22Rv1 (cell line): Measurements from ENCODE around the gene FARP1.

Source experiments
- H3K27ac ChIP-seq: fragments of 450-650 bp; 2 replicates; pipeline ENCODE4 v1.5.1; 2017
- CTCF ChIP-seq: fragments of 450-650 bp; IDR thresholded peaks from 2 replicates; pipeline ENCODE4 v1.5.1; 2017; ENCODE audit warnings: mild to moderate bottlenecking
- ZFX ChIP-seq: fragments of 450-650 bp; IDR thresholded peaks from 2 replicates; pipeline ENCODE4 v1.6.1; 2017; ENCODE audit warnings: antibody characterized with exemption, borderline replicate concordance

Gene FARP1

GRCh38 chr13:98493042-98493712 lies 350.3 kb downstream of the FARP1 start:
- TF ChIP-seq ZFX, result no peak
- H3K27ac ChIP-seq, result no peak overlapping the region

GRCh38 chr13:98494769-98495168 lies 351.9 kb downstream of the FARP1 start:
- no peak overlapping the region for H3K27ac ChIP-seq
- TF ChIP-seq ZFX, result no peak
- no peak for TF ChIP-seq CTCF

DNA sequence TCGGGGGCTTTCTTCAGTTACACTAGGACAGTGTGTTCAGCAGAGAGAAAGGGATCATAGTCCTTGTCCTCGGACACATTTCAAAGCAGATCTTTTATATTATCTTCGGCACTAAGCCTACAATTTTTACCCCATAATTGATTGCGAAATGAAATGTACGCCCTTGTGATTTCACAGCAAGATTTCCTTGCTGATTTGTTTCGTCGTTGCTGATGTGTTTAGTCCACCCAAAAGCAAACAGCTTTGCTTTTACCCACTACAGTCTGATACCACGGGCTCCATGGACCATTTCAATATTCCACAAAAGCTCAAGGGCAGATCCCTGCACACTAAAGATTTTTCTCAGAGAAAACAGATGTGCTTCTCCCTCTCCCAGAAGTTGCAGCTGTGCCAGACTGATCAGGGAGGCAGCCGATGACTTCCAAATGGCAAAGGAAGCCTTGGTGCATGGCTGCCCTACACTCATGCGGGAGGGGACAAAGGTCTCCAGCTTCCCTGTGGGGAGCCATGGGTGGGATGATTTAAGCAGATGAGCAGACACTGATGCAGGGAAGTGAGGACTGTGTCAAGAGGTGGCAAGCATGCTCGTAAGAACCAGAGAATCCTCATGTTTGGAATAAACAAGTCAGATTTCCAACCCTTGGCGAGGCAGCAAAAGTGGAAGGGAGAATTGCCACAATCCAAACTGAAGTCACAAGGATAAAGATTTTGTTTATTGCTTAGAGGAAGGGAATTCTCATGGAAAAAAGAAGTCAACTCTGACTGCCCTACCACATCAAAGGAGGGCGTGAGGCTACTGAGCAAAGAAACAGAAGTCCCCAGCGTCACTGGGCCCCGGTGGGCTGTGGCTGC lies 353.0 kb downstream of the FARP1 start:
- no peak for TF ChIP-seq ZFX
- TF ChIP-seq CTCF, result no peak
- no peak overlapping the region for H3K27ac ChIP-seq

DNA sequence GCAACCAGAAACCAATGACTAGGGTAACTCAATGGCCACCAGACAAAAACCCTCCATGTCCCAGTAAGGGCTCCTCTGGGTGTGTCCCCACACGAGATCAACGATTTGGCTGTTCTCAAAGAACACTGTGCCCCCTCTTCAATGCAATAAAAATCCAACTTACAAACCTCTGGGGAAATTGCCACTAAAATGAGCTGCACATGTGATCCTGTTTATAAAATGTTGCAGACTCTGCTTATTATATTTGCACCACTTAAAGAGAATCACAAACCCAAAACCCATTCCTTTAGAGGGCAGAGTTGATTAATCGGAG lies 353.5 kb downstream of the FARP1 start:
- no peak overlapping the region for H3K27ac ChIP-seq
- TF ChIP-seq ZFX, result no peak
- TF ChIP-seq CTCF, result no peak

DNA sequence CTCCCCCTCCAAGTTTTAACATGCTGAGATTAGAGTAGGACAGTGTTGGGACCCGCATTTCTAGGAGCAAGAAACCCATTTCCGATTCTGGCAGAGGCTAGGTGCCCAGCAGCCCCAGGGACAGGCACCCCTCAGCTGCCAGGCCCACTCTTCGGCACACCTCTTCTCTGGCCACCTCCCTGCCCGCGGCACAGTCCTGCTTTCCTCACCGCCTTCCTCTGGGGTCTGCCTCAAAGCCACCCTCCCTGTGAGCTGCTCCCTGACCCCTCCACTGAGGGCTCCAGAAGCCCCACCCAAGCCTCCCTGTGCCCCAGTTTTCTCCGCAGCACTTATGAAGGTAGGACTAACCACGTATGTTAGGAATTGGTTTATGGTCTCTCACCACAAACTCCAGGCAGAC lies 354.1 kb downstream of the FARP1 start:
- TF ChIP-seq CTCF, result no peak
- no peak for TF ChIP-seq ZFX
- no peak overlapping the region for H3K27ac ChIP-seq

DNA sequence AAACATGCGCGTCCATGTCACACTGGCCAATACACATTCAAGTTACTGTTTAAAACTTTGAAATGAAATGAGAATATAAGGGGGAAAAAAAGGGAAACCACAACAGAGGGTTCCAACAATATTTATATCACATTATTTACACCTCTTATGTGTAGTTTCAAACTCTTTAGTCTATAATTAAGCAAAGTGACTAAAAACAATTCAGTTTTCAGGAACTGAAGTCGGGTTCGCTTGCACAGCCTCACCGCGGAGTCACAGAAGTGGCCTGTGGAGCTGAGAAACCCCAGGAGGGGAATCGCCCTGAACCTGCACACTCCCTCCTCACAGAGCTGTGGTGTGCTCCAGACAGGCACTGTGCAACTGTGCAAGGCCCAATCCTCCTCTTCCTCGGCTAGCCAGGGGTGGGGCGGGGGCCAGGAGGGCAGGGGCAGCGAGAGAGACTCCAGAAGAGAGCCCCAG lies 358.1 kb downstream of the FARP1 start:
- no peak overlapping the region for H3K27ac ChIP-seq
- TF ChIP-seq CTCF (no peak), ZFX (no peak)

- H3K27ac ChIP-seq, result no peak overlapping the region
- TF ChIP-seq ZFX, result no peak
- no peak for TF ChIP-seq CTCF
These were observed 360.5 kb downstream of the FARP1 start for GRCh38 chr13:98503175-98504028.
